Measurements from ENCODE around the gene TRIM75. TPM values are rescaled to one million over a fixed set of nuclear protein-coding genes. Genes with fewer than 3 reads are reported as not detected.
"Not testable (repeated sequence)": the region's sequence is repeated elsewhere in the genome, so short reads cannot be mapped to it uniquely, and the experiment has no call there.

TRIM75 gene
- total RNA-seq, 2 donors from 2014 or later: not detected

- H3K36me3 Mint-ChIP-seq (ENCODE audit: low read depth): peaks cover 3% of the 10 kb centered on the region
- no peak overlapping the region for H3K4me3 ChIP-seq (ENCODE audit: low read length)
- H3K4me1 Mint-ChIP-seq: peaks cover 3% of the 10 kb centered on the region
- H3K9ac ChIP-seq (ENCODE audit: extremely low read depth, low read length, poor library complexity, severe bottlenecking): no peak overlapping the region
- no peaks in the 10 kb centered on the region for H3K9me3 ChIP-seq (ENCODE audit: control insufficient read depth, low read length)
- no peak overlapping the region for H3K4me3 Mint-ChIP-seq
- H3K27me3 Mint-ChIP-seq (ENCODE audit: insufficient read depth): no peaks in the 10 kb centered on the region
- H3K9me3 Mint-ChIP-seq: peaks cover 11% of the 10 kb centered on the region
- H3K36me3 ChIP-seq (ENCODE audit: control insufficient read depth, insufficient read depth, low read length): no peaks in the 10 kb centered on the region
- no peaks in the 10 kb centered on the region for H3K27me3 ChIP-seq (ENCODE audit: control insufficient read depth, insufficient read depth, low read length, poor library complexity, severe bottlenecking)
- peak; percentile 76 for TF ChIP-seq CTCF (conservative IDR thresholded peaks at IDR 0.05)
- H3K27ac ChIP-seq (ENCODE audit: low read depth, low read length): no peak overlapping the region
- peak; percentile 90 for DNase-seq
- H3K4me1 ChIP-seq (ENCODE audit: control insufficient read depth, insufficient read depth, low read length): no peaks in the 10 kb centered on the region
- H3K27ac Mint-ChIP-seq: no peak overlapping the region
- 65 to 76% methylated on average over 4 to 5 of the region's 5 CpGs for WGBS, 2 experiments (ENCODE audit: insufficient coverage in 1 of 2, insufficient read length in 1 of 2)
Observed at GRCh38 chr4:165016971-165017370, 36.7 kb upstream of the TRIM75 start.

- not testable (repeated sequence) for H3K4me3 ChIP-seq (ENCODE audit: low read length); H3K4me3 Mint-ChIP-seq; H3K36me3 Mint-ChIP-seq (ENCODE audit: low read depth); DNase-seq; H3K9ac ChIP-seq (ENCODE audit: extremely low read depth, low read length, poor library complexity, severe bottlenecking); H3K4me1 Mint-ChIP-seq; H3K27me3 ChIP-seq (ENCODE audit: control insufficient read depth, insufficient read depth, low read length, poor library complexity, severe bottlenecking); H3K27me3 Mint-ChIP-seq (ENCODE audit: insufficient read depth); H3K27ac ChIP-seq (ENCODE audit: low read depth, low read length); H3K36me3 ChIP-seq (ENCODE audit: control insufficient read depth, insufficient read depth, low read length); H3K27ac Mint-ChIP-seq; H3K9me3 ChIP-seq (ENCODE audit: control insufficient read depth, low read length); H3K4me1 ChIP-seq (ENCODE audit: control insufficient read depth, insufficient read depth, low read length)
- peaks cover 11% of the 10 kb centered on the region for H3K9me3 Mint-ChIP-seq
- WGBS, 2 experiments (ENCODE audit: insufficient coverage in 1 of 2, insufficient read length in 1 of 2): 91% methylated on average over 30 of the region's 30 CpGs; no CpG with 5 or more reads in 1 of the 2 experiments
Observed at GRCh38 chr4:165019995-165020394, 33.7 kb upstream of the TRIM75 start.

GRCh38 chr4:165025782-165026181 is 27.9 kb upstream of the TRIM75 start:
- DNase-seq; H3K4me1 Mint-ChIP-seq; H3K4me1 ChIP-seq (ENCODE audit: control insufficient read depth, insufficient read depth, low read length); H3K36me3 Mint-ChIP-seq (ENCODE audit: low read depth); H3K4me3 Mint-ChIP-seq; H3K27ac Mint-ChIP-seq; H3K36me3 ChIP-seq (ENCODE audit: control insufficient read depth, insufficient read depth, low read length); H3K9me3 ChIP-seq (ENCODE audit: control insufficient read depth, low read length); H3K4me3 ChIP-seq (ENCODE audit: low read length); H3K9ac ChIP-seq (ENCODE audit: extremely low read depth, low read length, poor library complexity, severe bottlenecking); H3K27me3 ChIP-seq (ENCODE audit: control insufficient read depth, insufficient read depth, low read length, poor library complexity, severe bottlenecking); H3K9me3 Mint-ChIP-seq; H3K27ac ChIP-seq (ENCODE audit: low read depth, low read length); H3K27me3 Mint-ChIP-seq (ENCODE audit: insufficient read depth): not testable (repeated sequence)
- 97 to 100% methylated on average over 1 to 8 of the region's 8 CpGs for WGBS, 2 experiments (ENCODE audit: insufficient coverage in 1 of 2, insufficient read length in 1 of 2)

- no peak overlapping the region for H3K9ac ChIP-seq (ENCODE audit: extremely low read depth, low read length, poor library complexity, severe bottlenecking)
- no peak for DNase-seq
- no peaks in the 10 kb centered on the region for H3K36me3 ChIP-seq (ENCODE audit: control insufficient read depth, insufficient read depth, low read length)
- H3K4me1 ChIP-seq (ENCODE audit: control insufficient read depth, insufficient read depth, low read length): no peaks in the 10 kb centered on the region
- H3K4me3 Mint-ChIP-seq: no peak overlapping the region
- no peak overlapping the region for H3K27ac ChIP-seq (ENCODE audit: low read depth, low read length)
- no peaks in the 10 kb centered on the region for H3K27me3 Mint-ChIP-seq (ENCODE audit: insufficient read depth)
- no peak for TF ChIP-seq CTCF (conservative IDR thresholded peaks at IDR 0.05)
- no peaks in the 10 kb centered on the region for H3K27me3 ChIP-seq (ENCODE audit: control insufficient read depth, insufficient read depth, low read length, poor library complexity, severe bottlenecking)
- no peaks in the 10 kb centered on the region for H3K36me3 Mint-ChIP-seq (ENCODE audit: low read depth)
- 83 to 86% methylated on average over 4 to 7 of the region's 7 CpGs for WGBS, 2 experiments (ENCODE audit: insufficient coverage in 1 of 2, insufficient read length in 1 of 2)
- no peaks in the 10 kb centered on the region for H3K9me3 ChIP-seq (ENCODE audit: control insufficient read depth, low read length)
- no peak overlapping the region for H3K27ac Mint-ChIP-seq
- H3K9me3 Mint-ChIP-seq: no peaks in the 10 kb centered on the region
- no peak overlapping the region for H3K4me3 ChIP-seq (ENCODE audit: low read length)
- H3K4me1 Mint-ChIP-seq: no peaks in the 10 kb centered on the region
Observed at GRCh38 chr4:165027762-165028402, 25.8 kb upstream of the TRIM75 start.
